Measurements from ENCODE around the gene SPDEF.

Gene SPDEF

GRCh38 chr6:34598712-34599111 lies 42.6 kb upstream of the SPDEF start:
- Histone ChIP-seq H3K79me2 (ENCODE audit: control insufficient read depth, low read length) (peaks cover 65% of the 10 kb centered on the region), H4K20me1 (ENCODE audit: control insufficient read depth, insufficient read depth, low read depth, low read length) (peaks cover 5% of the 10 kb centered on the region; the same call in 1 of the 2 replicates)

DNA sequence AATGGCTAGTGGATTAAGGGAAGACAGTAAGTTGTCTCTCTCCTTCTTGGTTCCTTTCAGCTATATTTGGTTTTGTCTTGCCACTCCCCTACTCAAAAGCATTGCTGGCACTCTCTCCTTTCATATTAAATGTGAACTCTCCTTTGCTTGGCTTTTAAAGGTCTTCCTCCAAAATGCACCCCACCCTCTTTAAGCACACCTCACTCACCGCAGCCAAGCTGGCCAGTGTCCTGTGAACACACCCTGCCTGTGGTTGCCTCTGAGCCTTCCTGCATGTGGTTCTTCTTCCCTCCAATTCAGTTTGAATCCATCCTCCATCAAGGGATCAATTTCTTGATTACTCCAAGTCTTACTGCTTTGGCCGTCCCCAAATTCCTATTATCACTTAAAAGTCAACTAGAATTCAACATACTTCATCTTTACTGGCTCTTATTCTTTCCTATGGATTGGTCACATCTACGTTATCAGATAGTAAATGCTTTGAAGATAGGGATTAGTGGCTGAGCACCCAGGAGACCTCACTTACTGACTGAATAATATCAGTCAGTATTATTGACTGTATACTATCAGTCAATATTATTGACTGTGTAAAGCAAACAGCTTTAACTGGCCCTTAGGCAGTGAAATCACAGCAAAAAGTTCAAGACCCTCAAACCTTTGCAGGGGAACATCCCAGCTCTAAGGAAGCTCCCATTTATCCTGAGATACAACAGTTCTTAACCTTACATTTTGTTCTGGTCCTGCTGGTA lies 41.6 kb upstream of the SPDEF start:
- Histone ChIP-seq H3K36me3 (ENCODE audit: control insufficient read depth, low read length) (peaks cover 17% of the 10 kb centered on the region; the same call in 1 of the 2 replicates), H3K9me3 (ENCODE audit: control insufficient read depth, insufficient read depth, low read length) (no peaks in the 10 kb centered on the region), H3K79me2 (ENCODE audit: control insufficient read depth, low read length) (peaks cover 64% of the 10 kb centered on the region), H3K4me3 (ENCODE audit: low read length) (no peak overlapping the region), H3K27me3 (ENCODE audit: control insufficient read depth, low read length) (no peaks in the 10 kb centered on the region), H3K4me1 (ENCODE audit: control insufficient read depth, low read length) (peaks cover 6% of the 10 kb centered on the region; the same call in 1 of the 2 replicates), H3K27ac (ENCODE audit: low read depth, low read length) (no peak overlapping the region), H3F3A (ENCODE audit: control insufficient read depth, insufficient read depth) (no peaks in the 10 kb centered on the region), H3K9me2 (replicated peaks; ENCODE audit: control insufficient read depth, low read length) (no peaks in the 10 kb centered on the region), H4K20me1 (ENCODE audit: control insufficient read depth, insufficient read depth, low read depth, low read length) (peaks cover 5% of the 10 kb centered on the region; the same call in 1 of the 2 replicates), H3K4me2 (ENCODE audit: low read length) (no peak overlapping the region)
- TF ChIP-seq CTCF (IDR thresholded peaks at IDR 0.05; ENCODE audit: low read depth, low read length, poor library complexity, severe bottlenecking) (no peak), EZH2phosphoT487 (IDR thresholded peaks at IDR 0.05; ENCODE audit: borderline replicate concordance, low read length) (no peak)

More at GRCh38 chr6:34598712-34599111, 42.6 kb upstream of the SPDEF start:
- Histone ChIP-seq H3K4me3 (ENCODE audit: low read length) (no peak overlapping the region), H3K27ac (ENCODE audit: low read depth, low read length) (no peak overlapping the region), H3K36me3 (ENCODE audit: control insufficient read depth, low read length) (peaks cover 22% of the 10 kb centered on the region), H3K9me2 (replicated peaks; ENCODE audit: control insufficient read depth, low read length) (no peaks in the 10 kb centered on the region), H3K4me1 (ENCODE audit: control insufficient read depth, low read length) (peaks cover 6% of the 10 kb centered on the region; the same call in 1 of the 2 replicates), H3K27me3 (ENCODE audit: control insufficient read depth, low read length) (no peaks in the 10 kb centered on the region), H3K4me2 (ENCODE audit: low read length) (no peak overlapping the region), H3K9me3 (ENCODE audit: control insufficient read depth, insufficient read depth, low read length) (no peaks in the 10 kb centered on the region), H3F3A (ENCODE audit: control insufficient read depth, insufficient read depth) (no peaks in the 10 kb centered on the region)
- no peak for TF ChIP-seq EZH2phosphoT487 (IDR thresholded peaks at IDR 0.05; ENCODE audit: borderline replicate concordance, low read length)

DNA sequence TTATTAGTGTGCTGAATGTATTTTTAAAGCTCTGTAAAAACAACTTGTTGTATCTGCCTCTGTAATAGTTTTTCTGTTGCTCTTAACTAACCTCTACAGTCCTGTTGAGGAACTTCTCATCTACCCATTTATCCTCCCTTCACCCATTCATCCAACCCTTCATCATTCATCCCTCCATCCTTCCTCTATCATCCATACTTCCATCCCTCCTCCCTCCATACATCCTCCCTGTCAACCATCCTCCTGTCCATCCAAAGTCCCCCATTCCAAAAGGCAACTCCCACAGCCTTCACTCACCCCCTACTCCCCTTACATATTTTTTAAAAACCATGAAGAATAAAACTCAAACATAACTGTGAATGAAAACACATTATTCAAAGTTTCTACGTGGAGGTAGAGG lies 40.7 kb upstream of the SPDEF start:
- no peaks in the 10 kb centered on the region for H3F3A ChIP-seq (ENCODE audit: control insufficient read depth, insufficient read depth)
- no peaks in the 10 kb centered on the region for H3K9me3 ChIP-seq (ENCODE audit: control insufficient read depth, insufficient read depth, low read length)
- TF ChIP-seq EZH2phosphoT487 (IDR thresholded peaks at IDR 0.05; ENCODE audit: borderline replicate concordance, low read length) (no peak), CTCF (IDR thresholded peaks at IDR 0.05; ENCODE audit: low read depth, low read length, poor library complexity, severe bottlenecking) (no peak)
- H3K79me2 ChIP-seq (ENCODE audit: control insufficient read depth, low read length) = peaks cover 67% of the 10 kb centered on the region
- no peak overlapping the region for H3K4me3 ChIP-seq (ENCODE audit: low read length)
- H3K27ac ChIP-seq (ENCODE audit: low read depth, low read length) = no peak overlapping the region
- H3K36me3 ChIP-seq (ENCODE audit: control insufficient read depth, low read length) = peaks cover 18% of the 10 kb centered on the region; the same call in 1 of the 2 replicates
- no peaks in the 10 kb centered on the region for H3K27me3 ChIP-seq (ENCODE audit: control insufficient read depth, low read length)
- H3K9me2 ChIP-seq (replicated peaks; ENCODE audit: control insufficient read depth, low read length) = no peaks in the 10 kb centered on the region
- H4K20me1 ChIP-seq (ENCODE audit: control insufficient read depth, insufficient read depth, low read depth, low read length) = peaks cover 9% of the 10 kb centered on the region
- peaks cover 11% of the 10 kb centered on the region for H3K4me1 ChIP-seq (ENCODE audit: control insufficient read depth, low read length)
- no peak overlapping the region for H3K4me2 ChIP-seq (ENCODE audit: low read length)

Data from DOHH2 (cell line).